Diencephalon (tissue), 1 donor: ENCODE measurements around the gene ANO6. TPM values are rescaled to one million over a fixed set of nuclear protein-coding genes. Genes with fewer than 3 reads are reported as not detected.

ENCODE experiments used
- small RNA-seq: library from RNA; depleted of rRNA; stranded (forward); fragments of <200 nt; gene quantifications from one replicate; pipeline ENCODE3, GENCODE V24; 2014
- total RNA-seq: library from RNA; depleted of rRNA; stranded (reverse); fragments of >200 nt; gene quantifications from one replicate; pipeline ENCODE4 v1.2.3, GENCODE V29; 2014

Gene ANO6, protein sequence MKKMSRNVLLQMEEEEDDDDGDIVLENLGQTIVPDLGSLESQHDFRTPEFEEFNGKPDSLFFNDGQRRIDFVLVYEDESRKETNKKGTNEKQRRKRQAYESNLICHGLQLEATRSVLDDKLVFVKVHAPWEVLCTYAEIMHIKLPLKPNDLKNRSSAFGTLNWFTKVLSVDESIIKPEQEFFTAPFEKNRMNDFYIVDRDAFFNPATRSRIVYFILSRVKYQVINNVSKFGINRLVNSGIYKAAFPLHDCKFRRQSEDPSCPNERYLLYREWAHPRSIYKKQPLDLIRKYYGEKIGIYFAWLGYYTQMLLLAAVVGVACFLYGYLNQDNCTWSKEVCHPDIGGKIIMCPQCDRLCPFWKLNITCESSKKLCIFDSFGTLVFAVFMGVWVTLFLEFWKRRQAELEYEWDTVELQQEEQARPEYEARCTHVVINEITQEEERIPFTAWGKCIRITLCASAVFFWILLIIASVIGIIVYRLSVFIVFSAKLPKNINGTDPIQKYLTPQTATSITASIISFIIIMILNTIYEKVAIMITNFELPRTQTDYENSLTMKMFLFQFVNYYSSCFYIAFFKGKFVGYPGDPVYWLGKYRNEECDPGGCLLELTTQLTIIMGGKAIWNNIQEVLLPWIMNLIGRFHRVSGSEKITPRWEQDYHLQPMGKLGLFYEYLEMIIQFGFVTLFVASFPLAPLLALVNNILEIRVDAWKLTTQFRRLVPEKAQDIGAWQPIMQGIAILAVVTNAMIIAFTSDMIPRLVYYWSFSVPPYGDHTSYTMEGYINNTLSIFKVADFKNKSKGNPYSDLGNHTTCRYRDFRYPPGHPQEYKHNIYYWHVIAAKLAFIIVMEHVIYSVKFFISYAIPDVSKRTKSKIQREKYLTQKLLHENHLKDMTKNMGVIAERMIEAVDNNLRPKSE
- total RNA-seq: 20.5 TPM

GRCh38 chr12:45215419-45216229 lies at the start of gene ANO6:
TSS of gene ANO6 (plus strand) at chr12:45216095. CDS start at chr12:45216322, 227 bp downstream.

Small RNA genes lying within 50 kb of the gene (small RNA-seq; reads per million reads assigned to genes)
- gene AC009248.2: not detected

Other genes with a start within 250 kb of the ANO6 start
- 6.9 TPM for gene DBX2, start 165.0 kb upstream of the ANO6 start, total RNA-seq